GM12878 (cell line): ENCODE results near the gene MARS1. TPM values are rescaled to one million over a fixed set of nuclear protein-coding genes. Genes with fewer than 3 reads are reported as not detected.

Experiments used
- ATAC-seq: fragments of 200-7000 bp; cut with Tn5 transposase; 3 replicates; pipeline ENCODE4 v1.9.1; 2020; ENCODE audit warnings: mild to moderate bottlenecking, moderate library complexity
- BruUV-seq: library from RNA; stranded (reverse); fragments of 400-500 nt; replicated peaks from 2 replicates; lab custom pipeline; 2021; lab: Mats Ljungman, UMichigan
- CTCF ChIA-PET: fragments of 300-600 bp; sonication (Branson Sonifier 250); formaldehyde crosslinking; extraction: SDS; loops from one replicate; lab custom pipeline; 2021; ENCODE audit warnings: inconsistent platforms; lab: Yijun Ruan, JAX
- POLR2A ChIA-PET: fragments of 350-600 bp; formaldehyde crosslinking; extraction: SDS; loops from one replicate; lab custom pipeline; 2021; ENCODE audit warnings: inconsistent platforms; lab: Charles Lee
- RAD21 ChIA-PET: fragments of 300-600 bp; sonication (Branson Sonifier 250); formaldehyde crosslinking; loops from one replicate; lab custom pipeline; 2023; ENCODE audit warnings: antibody characterized with exemption; ENCODE audit not compliant: unreplicated experiment; lab: Charles Lee
- SMC1A ChIA-PET: fragments of 300-600 bp; sonication (Branson Sonifier 250); formaldehyde crosslinking; loops from one replicate; lab custom pipeline; 2023; ENCODE audit not compliant: unreplicated experiment, uncharacterized antibody; lab: Charles Lee
- DNase-seq: peaks from one replicate; pipeline ENCODE4 v3.0.0-alpha.2; 2011; ENCODE audit warnings: low read depth, low spot score
- FAIRE-seq: peaks from 3 replicates; lab custom pipeline; 2011; peaks lifted over from hg19 to GRCh38; lab: Jason Lieb, UNC
- H2AFZ ChIP-seq: 2 replicates; pipeline ENCODE4 v1.6.0; 2011; ENCODE audit warnings: low read depth, low read length, control low read depth; ENCODE audit not compliant: control insufficient read depth
- H3K27ac ChIP-seq: 2 replicates; pipeline ENCODE4 v1.5.1; 2011; ENCODE audit warnings: control low read depth; ENCODE audit not compliant: control insufficient read depth, insufficient read depth
- H3K27me3 ChIP-seq, 2 experiments: replicated peaks in 1 of 2; 2 replicates each; pipeline versions ENCODE4 v1.6.0 to v1.6.1; 2011; ENCODE audit warnings: low read length in 1 of 2; ENCODE audit not compliant: control insufficient read depth in 2 of 2, insufficient read depth in 2 of 2
- H3K36me3 ChIP-seq, 2 experiments: 2 replicates each; pipeline ENCODE4 v1.5.1; 2011; ENCODE audit warnings: low read length in 1 of 2; ENCODE audit not compliant: control insufficient read depth in 2 of 2, insufficient read depth in 2 of 2
- H3K4me1 ChIP-seq: 2 replicates; pipeline ENCODE4 v1.6.1; 2011; ENCODE audit warnings: mild to moderate bottlenecking, low read length, moderate library complexity, mixed read lengths; ENCODE audit not compliant: control insufficient read depth, insufficient read depth
- H3K4me2 ChIP-seq: 2 replicates; pipeline ENCODE4 v1.6.0; 2011; ENCODE audit warnings: control low read depth; ENCODE audit not compliant: control insufficient read depth, insufficient read depth
- H3K4me3 ChIP-seq: fragments of 200-600 bp; sonication (generic); 2 replicates; pipeline ENCODE4 v1.5.1; 2016
- H3K79me2 ChIP-seq: 2 replicates; pipeline ENCODE4 v1.6.0; 2011; ENCODE audit warnings: low read length; ENCODE audit not compliant: control insufficient read depth, insufficient read depth
- H3K9ac ChIP-seq: 2 replicates; pipeline ENCODE4 v1.8.0; 2011; ENCODE audit warnings: low read length, control low read depth, mixed read lengths; ENCODE audit not compliant: control insufficient read depth, insufficient read depth
- H3K9me3 ChIP-seq: replicated peaks from 3 replicates; pipeline ENCODE4 v1.5.1; 2011; ENCODE audit warnings: mild to moderate bottlenecking, low read length; ENCODE audit not compliant: control insufficient read depth, insufficient read depth
- H4K20me1 ChIP-seq: 2 replicates; pipeline ENCODE4 v1.6.0; 2011; ENCODE audit not compliant: control insufficient read depth, insufficient read depth
- CBFB ChIP-seq: IDR thresholded peaks from 2 replicates; pipeline ENCODE4 v1.6.1; 2016; ENCODE audit warnings: antibody characterized with exemption, low read depth
- GATAD2B ChIP-seq: fragments of 450-650 bp; conservative IDR thresholded peaks from 2 replicates; pipeline ENCODE4 v1.6.1; 2017; ENCODE audit warnings: low read depth, mild to moderate bottlenecking, moderate library complexity
- HDAC2 ChIP-seq: fragments of 200-600 bp; sonication (generic); IDR thresholded peaks from 2 replicates; pipeline ENCODE4 v1.6.1; 2017
- JUNB ChIP-seq: IDR thresholded peaks from 2 replicates; pipeline ENCODE4 v1.6.1; 2016; ENCODE audit warnings: antibody characterized with exemption, mild to moderate bottlenecking
- KDM1A ChIP-seq: fragments of 200-600 bp; sonication (generic); IDR thresholded peaks from 2 replicates; pipeline ENCODE4 v1.6.1; 2016; ENCODE audit warnings: borderline replicate concordance
- RCOR1 ChIP-seq: conservative IDR thresholded peaks from 2 replicates; pipeline ENCODE4 v1.6.1; 2012; ENCODE audit warnings: low read depth, low read length, improper control_type of control experiment
- STAT1 ChIP-seq: fragments of 450-650 bp; conservative IDR thresholded peaks from 2 replicates; pipeline ENCODE4 v1.6.1; 2014; ENCODE audit warnings: antibody characterized with exemption, mild to moderate bottlenecking
- USF2 ChIP-seq: IDR thresholded peaks from 2 replicates; pipeline ENCODE4 v1.6.1; 2011; ENCODE audit warnings: low read depth, low read length, improper control_type of control experiment, borderline replicate concordance
- ZNF207 ChIP-seq: fragments of 450-650 bp; IDR thresholded peaks from 2 replicates; pipeline ENCODE4 v1.6.1; 2014; ENCODE audit warnings: antibody characterized with exemption, mild to moderate bottlenecking, borderline replicate concordance
- ZNF24 ChIP-seq: fragments of 450-650 bp; IDR thresholded peaks from 2 replicates; pipeline ENCODE4 v1.6.1; 2017; ENCODE audit warnings: antibody characterized with exemption, mild to moderate bottlenecking
- ZNF622 ChIP-seq: fragments of 450-650 bp; IDR thresholded peaks from 2 replicates; pipeline ENCODE4 v1.6.1; 2017; ENCODE audit warnings: mild to moderate bottlenecking, inconsistent platforms
- WGBS: methylation state at CpG from one replicate; pipeline ENCODE4 v1.1.6; 2016; ENCODE audit warnings: low lambda C conversion rate; ENCODE audit not compliant: insufficient replicate concordance, insufficient coverage; ENCODE audit errors: missing lambda C conversion rate; 5-methylcytosine and 5-hydroxymethylcytosine counted together
- in situ Hi-C: fragments of 300-500 bp; cut with MboI; formaldehyde crosslinking; loops from 9 replicates; pipeline ENCODE4 v1.14.3; 2018; ENCODE audit warnings: mixed read lengths
- intact Hi-C: fragments of 100-400 bp; cut with micrococcal nuclease; formaldehyde crosslinking; loops from one replicate; pipeline ENCODE4 v1.14.2; 2022; ENCODE audit not compliant: unreplicated experiment
- polyA plus RNA-seq, 11 experiments: library from polyadenylated mRNA; depleted of rRNA in 4 of 11; unstranded in 6 of 11; stranded (reverse) in 5 of 11; fragments of >200 nt; fragmentation: Nextera tagmentation in 4 of 11; fragmentation: Illumina TruSeq in 1 of 11; extraction: Ambion mirVana in 4 of 11; extraction: Trizol in 1 of 11; gene quantifications; 1 replicate in 1 of 11; 2 replicates in 10 of 11; pipeline versions ENCODE4 v1.2.1 to v1.2.3, GENCODE V29; 2011 to 2016; ENCODE audit warnings: inconsistent platforms in 2 of 11, missing spikeins in 2 of 11, low read depth in 1 of 11
- total RNA-seq, 4 experiments: library from RNA; depleted of rRNA in 3 of 4; stranded (reverse); fragments of >200 nt in 3 of 4; fragmentation: Illumina TruSeq in 1 of 4; extraction: Trizol in 1 of 4; gene quantifications; 2 replicates each; pipeline versions ENCODE4 v1.2.1 to v1.2.3, GENCODE V29; 2013 to 2021
- TF ChIP-seq, protein P1 (sequence below), 3 experiments: IDR thresholded peaks in 2 of 3; conservative IDR thresholded peaks in 1 of 3; 2 replicates each; pipeline ENCODE4 v1.5.1; 2011; ENCODE audit warnings: low read depth in 3 of 3, low read length in 3 of 3, mild to moderate bottlenecking in 3 of 3, control low read depth in 2 of 3, moderate library complexity in 2 of 3, inconsistent platforms in 1 of 3, mixed read lengths in 1 of 3; ENCODE audit not compliant: control insufficient read depth in 2 of 3, insufficient read depth in 1 of 3; ENCODE audit errors: extremely low read depth in 1 of 3
- TF ChIP-seq, protein P2 (sequence below): fragments of 450-650 bp; IDR thresholded peaks from 2 replicates; pipeline ENCODE4 v1.6.1; 2017; ENCODE audit warnings: mild to moderate bottlenecking, moderate library complexity

The MARS1 gene
- total and polyA plus RNA-seq, 10 of the 15 experiments (the other 5 are each of a cell fraction or from before 2014, with no cell fraction given), result 72.3 to 270 (median 153) TPM

DNA sequence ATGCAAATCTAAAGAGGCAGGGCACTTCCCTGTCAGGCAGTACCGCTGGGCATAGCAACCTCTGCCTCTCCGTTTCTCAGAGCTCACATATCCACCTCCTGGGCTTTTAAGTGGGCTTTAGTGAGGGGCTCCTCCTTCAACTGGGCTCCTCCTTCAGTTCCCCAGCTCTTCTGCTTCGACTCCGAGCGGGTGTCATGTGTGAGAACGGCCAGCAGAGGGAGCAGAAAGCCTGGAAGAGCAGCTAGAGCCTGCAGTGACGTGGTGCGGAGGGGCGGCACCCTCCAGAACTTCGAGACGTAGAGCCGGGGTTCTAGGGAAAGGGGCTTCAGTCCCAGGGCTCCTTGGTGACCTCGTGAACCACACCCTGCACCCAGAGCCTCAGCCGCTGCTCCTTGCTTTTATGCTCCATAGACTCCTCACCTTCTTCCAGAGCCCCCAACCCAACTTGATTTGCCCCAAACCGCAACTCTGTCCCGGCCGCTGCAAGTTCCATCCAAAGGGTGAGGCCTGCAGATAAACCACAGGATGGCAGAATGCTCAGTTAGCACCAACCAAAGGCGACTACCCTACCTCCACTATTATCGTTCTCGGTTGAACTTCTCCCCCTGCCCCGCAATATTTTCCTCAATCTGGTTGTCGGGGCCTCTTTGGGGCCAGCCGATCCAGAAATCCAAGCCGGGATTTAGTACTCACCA lies 28.7 kb upstream of the MARS1 start:
- peaks cover 36% of the 10 kb centered on the region for H3K4me1 ChIP-seq
- intact Hi-C loops, result loop anchor here (5.0 kb wide), 1 partner anchor 163 kb away; no protein-coding TSS in a partner anchor
- FAIRE-seq (peak; percentile 92), DNase-seq (peak; percentile 80), ATAC-seq (peak; percentile 69)
- H4K20me1 ChIP-seq, result 0 out of 2 replicates have a peak, but pooled peaks cover 2% of the 10 kb centered on the region
- SMC1A ChIA-PET, result interaction anchor here (0.6 to 2.6 kb wide), 33 partner anchors 9 to 322 kb away, joined by 3 to 20 read pairs (median 5); partner anchors contain the start of genes ARHGAP9, DCTN2, INHBC and MBD6
- CTCF ChIA-PET, result interaction anchor here (0.6 to 11.0 kb wide), 63 partner anchors 10 to 447 kb away, joined by 3 to 540 read pairs (median 5); partner anchors contain the start of genes ARHGAP9, B4GALNT1, DCTN2 and DDIT3
- no peaks in the 10 kb centered on the region for H3K79me2 ChIP-seq
- no peaks in the 10 kb centered on the region for H3K36me3 ChIP-seq
- peak overlapping the region; percentile 85 for H3K4me3 ChIP-seq
- H3K9me3 ChIP-seq, result no peaks in the 10 kb centered on the region
- RAD21 ChIA-PET, result interaction anchor here (0.5 to 2.6 kb wide), 33 partner anchors 11 to 1642 kb away, joined by 3 to 22 read pairs (median 4); partner anchors contain the start of genes ARHGAP9, CTDSP2, DCTN2 and DDIT3
- no TSS peak for BruUV-seq
- in situ Hi-C loops, result loop anchor here (5.0 to 10.0 kb wide), 2 partner anchors 144 to 197 kb away; no protein-coding TSS in a partner anchor
- 0 out of 4 replicates have a peak, but pooled peaks cover 0 to 4% of the 10 kb centered on the region in 2 experiments for H3K27me3 ChIP-seq
- POLR2A ChIA-PET, result interaction anchor here (0.7 to 1.8 kb wide), 14 partner anchors 9 to 230 kb away, joined by 3 to 11 read pairs (median 4); partner anchors contain the start of genes DDIT3 and SHMT2
- WGBS, result 1% methylated on average over 24 of the region's 24 CpGs
- H3K27ac ChIP-seq, result peak overlapping the region; percentile 79
- H3K9ac ChIP-seq, result peak overlapping the region; percentile 71
- peak overlapping the region; percentile 97 for H2AFZ ChIP-seq
- H3K4me2 ChIP-seq, result peak overlapping the region; percentile 99
- no peak; the same call in 1 of the 2 replicates for TF ChIP-seq GATAD2B
- no peak for TF ChIP-seq JUNB
- no peak for TF ChIP-seq ZNF207
- TF ChIP-seq USF2, result no peak
- TF ChIP-seq, protein P1, sequence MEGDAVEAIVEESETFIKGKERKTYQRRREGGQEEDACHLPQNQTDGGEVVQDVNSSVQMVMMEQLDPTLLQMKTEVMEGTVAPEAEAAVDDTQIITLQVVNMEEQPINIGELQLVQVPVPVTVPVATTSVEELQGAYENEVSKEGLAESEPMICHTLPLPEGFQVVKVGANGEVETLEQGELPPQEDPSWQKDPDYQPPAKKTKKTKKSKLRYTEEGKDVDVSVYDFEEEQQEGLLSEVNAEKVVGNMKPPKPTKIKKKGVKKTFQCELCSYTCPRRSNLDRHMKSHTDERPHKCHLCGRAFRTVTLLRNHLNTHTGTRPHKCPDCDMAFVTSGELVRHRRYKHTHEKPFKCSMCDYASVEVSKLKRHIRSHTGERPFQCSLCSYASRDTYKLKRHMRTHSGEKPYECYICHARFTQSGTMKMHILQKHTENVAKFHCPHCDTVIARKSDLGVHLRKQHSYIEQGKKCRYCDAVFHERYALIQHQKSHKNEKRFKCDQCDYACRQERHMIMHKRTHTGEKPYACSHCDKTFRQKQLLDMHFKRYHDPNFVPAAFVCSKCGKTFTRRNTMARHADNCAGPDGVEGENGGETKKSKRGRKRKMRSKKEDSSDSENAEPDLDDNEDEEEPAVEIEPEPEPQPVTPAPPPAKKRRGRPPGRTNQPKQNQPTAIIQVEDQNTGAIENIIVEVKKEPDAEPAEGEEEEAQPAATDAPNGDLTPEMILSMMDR (IDR thresholded peaks at IDR 0.05 in 2 of 3, conservative IDR thresholded peaks at IDR 0.05 in 1 of 3; ENCODE audit: control insufficient read depth in 2 of 3, extremely low read depth in 1 of 3, insufficient read depth in 1 of 3, low read depth in 3 of 3, low read length in 3 of 3), result peak; percentile 94 to 98 (median 95)
- TF ChIP-seq KDM1A, result no peak
- no peak for TF ChIP-seq ZNF622
- TF ChIP-seq CBFB, result peak; percentile 84
- no peak for TF ChIP-seq HDAC2
- no peak for TF ChIP-seq ZNF24
- 0 out of 2 replicates have a peak, but pooled peaks have one; percentile 74 for TF ChIP-seq RCOR1
- TF ChIP-seq STAT1, result no peak; the same call in 1 of the 2 replicates
- TF ChIP-seq, protein P2, sequence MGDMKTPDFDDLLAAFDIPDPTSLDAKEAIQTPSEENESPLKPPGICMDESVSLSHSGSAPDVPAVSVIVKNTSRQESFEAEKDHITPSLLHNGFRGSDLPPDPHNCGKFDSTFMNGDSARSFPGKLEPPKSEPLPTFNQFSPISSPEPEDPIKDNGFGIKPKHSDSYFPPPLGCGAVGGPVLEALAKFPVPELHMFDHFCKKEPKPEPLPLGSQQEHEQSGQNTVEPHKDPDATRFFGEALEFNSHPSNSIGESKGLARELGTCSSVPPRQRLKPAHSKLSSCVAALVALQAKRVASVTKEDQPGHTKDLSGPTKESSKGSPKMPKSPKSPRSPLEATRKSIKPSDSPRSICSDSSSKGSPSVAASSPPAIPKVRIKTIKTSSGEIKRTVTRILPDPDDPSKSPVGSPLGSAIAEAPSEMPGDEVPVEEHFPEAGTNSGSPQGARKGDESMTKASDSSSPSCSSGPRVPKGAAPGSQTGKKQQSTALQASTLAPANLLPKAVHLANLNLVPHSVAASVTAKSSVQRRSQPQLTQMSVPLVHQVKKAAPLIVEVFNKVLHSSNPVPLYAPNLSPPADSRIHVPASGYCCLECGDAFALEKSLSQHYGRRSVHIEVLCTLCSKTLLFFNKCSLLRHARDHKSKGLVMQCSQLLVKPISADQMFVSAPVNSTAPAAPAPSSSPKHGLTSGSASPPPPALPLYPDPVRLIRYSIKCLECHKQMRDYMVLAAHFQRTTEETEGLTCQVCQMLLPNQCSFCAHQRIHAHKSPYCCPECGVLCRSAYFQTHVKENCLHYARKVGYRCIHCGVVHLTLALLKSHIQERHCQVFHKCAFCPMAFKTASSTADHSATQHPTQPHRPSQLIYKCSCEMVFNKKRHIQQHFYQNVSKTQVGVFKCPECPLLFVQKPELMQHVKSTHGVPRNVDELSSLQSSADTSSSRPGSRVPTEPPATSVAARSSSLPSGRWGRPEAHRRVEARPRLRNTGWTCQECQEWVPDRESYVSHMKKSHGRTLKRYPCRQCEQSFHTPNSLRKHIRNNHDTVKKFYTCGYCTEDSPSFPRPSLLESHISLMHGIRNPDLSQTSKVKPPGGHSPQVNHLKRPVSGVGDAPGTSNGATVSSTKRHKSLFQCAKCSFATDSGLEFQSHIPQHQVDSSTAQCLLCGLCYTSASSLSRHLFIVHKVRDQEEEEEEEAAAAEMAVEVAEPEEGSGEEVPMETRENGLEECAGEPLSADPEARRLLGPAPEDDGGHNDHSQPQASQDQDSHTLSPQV, result no peak
